Urothelium cell line (cell line): ENCODE measurements around the gene GSK3A.
A peak's percentile ranks its signal among the peaks of the same experiment; 100 is the strongest.

Source experiments
- DNase-seq: peaks from one replicate; pipeline ENCODE4 v3.0.0; 2011; ENCODE audit warnings: low spot score, mixed read lengths
- FAIRE-seq: peaks from 2 replicates; lab custom pipeline; 2011; peaks lifted over from hg19 to GRCh38; lab: Jason Lieb, UNC

Gene GSK3A

DNA sequence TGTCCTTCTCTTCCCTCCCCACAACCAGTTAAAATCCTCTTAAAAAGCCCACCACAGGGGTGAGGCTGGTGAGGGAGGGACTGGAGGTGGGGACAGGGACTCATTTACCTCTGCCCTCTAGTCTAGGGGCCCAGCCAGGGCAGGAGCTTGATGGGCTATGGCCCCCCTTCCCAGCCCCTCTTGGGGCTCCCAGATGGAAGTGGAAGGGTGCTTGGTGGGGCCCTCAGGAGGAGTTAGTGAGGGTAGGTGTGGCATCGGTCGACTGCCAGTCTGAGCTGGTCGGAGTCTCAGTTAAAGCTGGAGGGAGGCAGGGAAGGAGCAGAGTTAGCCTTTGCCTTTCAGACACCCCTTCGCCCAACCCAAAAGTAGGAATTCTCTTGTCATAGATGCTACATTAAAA lies 11.8 kb downstream of the GSK3A start:
- DNase-seq, result no peak
- no peak for FAIRE-seq

GRCh38 chr19:42229855-42230351 lies 12.5 kb downstream of the GSK3A start:
- DNase-seq, result no peak
- no peak for FAIRE-seq

- DNase-seq, result no peak
- no peak for FAIRE-seq
These were observed 13.0 kb downstream of the GSK3A start for GRCh38 chr19:42229301-42229854.

- no peak for FAIRE-seq
These were observed 13.8 kb downstream of the GSK3A start for GRCh38 chr19:42228641-42229040.

GRCh38 chr19:42226886-42227285 lies 15.5 kb downstream of the GSK3A start:
- no peak for FAIRE-seq
- DNase-seq, result no peak

More at GRCh38 chr19:42228641-42229040, 13.8 kb downstream of the GSK3A start:
- DNase-seq, result no peak

DNA sequence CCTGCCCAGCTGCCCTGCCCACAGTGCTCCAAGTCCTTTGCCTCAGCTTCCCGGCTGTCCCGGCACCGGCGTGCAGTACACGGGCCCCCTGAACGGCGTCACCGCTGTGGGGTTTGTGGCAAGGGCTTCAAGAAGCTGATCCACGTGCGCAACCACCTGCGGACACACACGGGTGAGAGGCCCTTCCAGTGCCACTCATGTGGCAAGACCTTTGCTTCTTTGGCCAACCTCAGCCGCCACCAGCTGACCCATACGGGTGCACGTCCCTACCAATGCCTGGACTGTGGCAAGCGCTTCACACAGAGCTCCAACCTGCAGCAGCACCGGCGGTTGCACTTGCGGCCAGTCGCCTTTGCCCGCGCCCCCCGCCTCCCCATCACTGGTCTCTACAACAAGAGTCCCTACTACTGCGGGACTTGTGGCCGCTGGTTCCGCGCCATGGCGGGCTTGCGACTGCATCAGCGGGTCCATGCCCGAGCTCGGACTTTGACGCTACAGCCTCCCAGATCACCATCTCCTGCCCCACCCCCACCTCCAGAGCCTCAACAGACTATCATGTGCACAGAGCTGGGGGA lies 16.6 kb downstream of the GSK3A start:
- DNase-seq (no peak), FAIRE-seq (no peak)

GRCh38 chr19:42224940-42225717 lies 17.3 kb downstream of the GSK3A start:
- DNase-seq (no peak), FAIRE-seq (no peak)

- FAIRE-seq (no peak), DNase-seq (no peak)
These were observed 21.7 kb downstream of the GSK3A start for GRCh38 chr19:42220751-42221097.

- FAIRE-seq (peak; percentile 85), DNase-seq (peak; percentile 99)
These were observed 22.3 kb downstream of the GSK3A start, which contains the start of gene ZNF526 for GRCh38 chr19:42219812-42220750. TSS of gene ZNF526 (plus strand) at chr19:42220312. CDS start at chr19:42224404, 4,092 bp downstream.

DNA sequence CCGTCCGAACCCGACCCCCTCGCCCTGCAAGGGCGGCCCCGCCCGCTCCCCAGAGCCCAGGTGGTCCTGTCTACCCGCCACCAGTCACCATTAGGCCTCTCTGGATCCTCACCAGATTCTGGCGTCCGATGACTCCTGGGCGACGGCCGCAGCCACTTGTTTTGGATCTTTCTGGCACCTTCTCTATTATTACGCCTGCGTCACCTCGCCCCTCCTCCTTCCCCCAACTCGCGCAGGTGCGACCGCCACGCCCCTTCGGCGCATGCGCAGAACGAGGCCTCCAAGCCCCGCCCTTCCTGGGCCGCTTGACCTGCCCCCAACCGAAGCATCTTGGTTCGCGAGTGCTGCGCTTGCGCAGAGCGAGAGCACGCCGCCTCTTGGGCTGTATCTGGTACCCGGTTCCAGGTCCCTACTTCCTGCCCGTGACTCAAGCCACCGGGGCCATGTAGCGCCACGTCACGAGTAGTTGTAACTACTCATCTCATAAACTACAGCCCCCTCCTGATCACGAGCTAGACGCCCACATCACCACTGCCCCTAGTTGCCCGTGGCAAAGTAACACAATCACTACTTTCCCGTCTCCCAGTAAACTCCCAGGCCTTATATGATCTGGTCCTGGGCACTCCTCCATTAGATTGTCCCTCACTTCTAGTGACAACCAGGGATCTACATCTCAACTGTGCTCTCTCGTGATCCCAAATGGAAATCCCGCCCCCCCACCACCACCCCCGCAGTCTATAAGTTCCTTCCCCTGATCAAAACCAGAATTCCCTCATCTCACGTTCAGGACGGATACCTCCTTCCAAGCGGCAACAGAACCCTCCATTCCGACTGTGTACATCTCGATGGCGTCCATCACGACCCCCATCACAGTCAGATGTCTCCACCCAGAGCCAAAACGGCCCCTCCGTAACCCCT lies 24.6 kb downstream of the GSK3A start, which contains the start of gene DEDD2:
DEDD2 (minus strand) TSS at position 158 of the 918 bp plus-strand sequence. CDS start 670 bp downstream, outside the sequence.
- peak; percentile 96 for DNase-seq
- peak; percentile 23 for FAIRE-seq

DNA sequence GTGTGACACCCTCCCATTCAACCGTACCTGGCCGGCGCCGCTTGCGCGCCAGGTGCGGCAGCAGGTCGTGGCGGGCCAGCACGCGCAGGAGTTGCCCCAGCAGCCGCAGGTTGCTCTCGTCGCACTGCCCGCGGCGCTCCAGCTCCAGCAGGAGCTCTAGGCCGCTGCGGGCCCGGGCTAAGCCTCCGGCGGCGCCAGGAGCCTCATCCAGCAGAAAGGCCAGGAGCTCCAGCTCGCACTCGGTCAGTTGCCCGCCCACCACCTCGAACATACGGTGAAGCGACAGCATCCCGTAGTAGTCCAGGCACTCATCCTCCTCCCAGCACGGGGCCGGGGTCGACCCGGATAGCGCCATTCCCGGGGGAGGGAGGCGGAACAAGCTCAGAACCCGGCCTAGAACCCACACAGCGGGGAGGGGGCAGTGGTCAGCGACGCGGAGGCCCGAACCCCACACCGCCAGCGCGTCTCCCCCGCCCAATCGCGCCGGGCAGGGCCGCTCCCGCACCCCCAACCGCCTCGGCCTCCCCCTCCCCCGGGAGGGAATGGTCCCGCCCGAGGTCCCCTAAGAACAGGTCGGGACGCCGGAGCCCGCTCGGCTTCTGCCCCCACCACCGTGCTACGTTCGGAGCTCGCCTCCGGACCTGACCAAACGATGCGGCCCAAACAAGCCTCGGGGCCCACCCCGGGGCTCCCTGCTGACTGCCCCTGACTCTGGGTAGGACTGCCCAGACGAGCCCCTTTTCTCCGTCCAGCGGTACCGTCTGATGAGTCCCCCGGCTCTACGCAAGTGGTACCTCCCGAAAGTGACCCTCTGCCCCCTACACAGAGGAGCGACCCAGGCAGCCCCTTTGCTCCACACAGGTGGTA lies 25.5 kb downstream of the GSK3A start:
- no peak for FAIRE-seq
- DNase-seq, result peak; percentile 31

GRCh38 chr19:42214810-42215485 lies 27.5 kb downstream of the GSK3A start:
- DNase-seq (no peak), FAIRE-seq (no peak)

- DNase-seq (no peak), FAIRE-seq (no peak)
These were observed 29.5 kb downstream of the GSK3A start for GRCh38 chr19:42212886-42213285.

GRCh38 chr19:42208612-42209011 lies 33.8 kb downstream of the GSK3A start:
- no peak for FAIRE-seq
- no peak for DNase-seq

DNA sequence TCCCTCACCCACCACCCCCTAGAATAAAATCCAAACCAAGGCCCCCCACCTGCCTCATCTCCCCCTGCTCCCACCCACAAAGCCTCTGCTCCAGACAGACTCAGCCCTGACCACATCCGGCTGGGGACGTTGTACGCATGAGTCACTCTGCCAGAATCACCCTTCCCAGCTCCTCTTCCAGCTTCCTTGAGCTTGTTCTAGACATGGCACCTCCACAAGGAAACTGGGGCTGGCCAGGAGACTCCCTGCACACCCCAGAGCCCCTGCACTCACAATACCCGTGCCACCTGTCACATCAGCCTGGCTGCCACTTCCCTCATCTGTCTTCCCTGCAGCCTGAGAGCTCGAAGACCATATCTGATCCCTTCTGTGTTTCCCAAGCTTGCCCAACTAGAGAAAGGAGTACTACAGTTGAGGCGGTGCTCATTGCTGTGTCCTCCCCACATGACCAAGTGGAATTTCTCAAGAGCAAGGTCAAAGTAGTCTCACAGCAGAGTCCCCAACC lies 34.6 kb downstream of the GSK3A start:
- FAIRE-seq (no peak), DNase-seq (peak; percentile 92)

DNA sequence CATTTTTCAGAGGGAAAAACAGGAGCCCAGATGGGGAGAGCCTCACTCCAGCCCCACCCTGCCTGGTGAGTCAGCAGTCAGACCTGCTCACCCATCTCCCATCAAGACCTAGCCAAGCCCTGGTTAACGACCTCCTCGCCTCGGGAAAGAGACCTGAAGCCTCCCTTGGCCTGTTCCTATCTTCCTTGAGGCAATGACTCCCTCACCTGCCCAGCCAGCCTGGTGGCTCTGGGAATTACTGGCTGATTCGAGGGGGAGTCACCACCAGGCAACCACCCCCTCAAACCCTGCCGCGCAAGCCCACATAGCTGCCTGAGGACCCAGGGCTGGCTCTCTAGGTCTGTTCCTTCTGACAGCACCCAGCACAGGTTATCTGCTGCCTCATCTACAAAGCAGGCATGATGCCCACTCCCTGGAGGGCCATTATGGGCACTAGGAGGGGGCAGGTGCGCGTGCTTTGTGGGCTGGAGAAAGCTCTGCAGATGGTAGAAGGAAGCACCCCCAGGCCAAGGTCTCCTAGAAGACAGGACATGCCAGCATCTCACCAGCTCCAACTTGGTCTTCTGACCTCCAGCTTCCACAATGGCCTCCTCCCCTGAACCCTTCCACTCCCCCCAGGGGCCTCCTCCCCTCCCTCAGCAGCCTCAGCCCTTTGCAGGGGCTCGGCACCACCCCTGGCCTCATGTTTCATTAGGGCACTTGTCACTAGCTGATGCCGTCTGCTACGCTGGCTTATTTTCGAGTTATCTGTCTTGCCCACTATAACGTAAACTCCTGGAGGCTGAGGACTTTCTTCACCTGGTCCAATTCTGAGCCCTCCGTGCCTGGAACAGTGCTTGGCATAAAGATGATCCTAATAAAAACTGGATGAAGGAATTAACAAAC lies 35.3 kb downstream of the GSK3A start:
- FAIRE-seq (peak; percentile 13), DNase-seq (peak; percentile 86)

- FAIRE-seq (no peak), DNase-seq (no peak)
These were observed 37.7 kb downstream of the GSK3A start for GRCh38 chr19:42204664-42205063.
